GM12878 (cell line): Measurements from ENCODE around the gene ETV7. TPM values are rescaled to one million over a fixed set of nuclear protein-coding genes. Genes with fewer than 3 reads are reported as not detected.

Experiments used
- BCL3 ChIP-seq: IDR thresholded peaks from 2 replicates; pipeline ENCODE4 v1.6.1; 2011; ENCODE audit warnings: borderline replicate concordance, low read depth, mild to moderate bottlenecking, moderate library complexity, low read length; ENCODE audit not compliant: insufficient read depth, poor library complexity, severe bottlenecking
- BHLHE40 ChIP-seq, 2 experiments: fragments of 450-650 bp in 1 of 2; IDR thresholded peaks; 2 replicates each; pipeline ENCODE4 v1.6.1; 2011 to 2017; ENCODE audit warnings: low read depth in 2 of 2, borderline replicate concordance in 1 of 2, improper control_type of control experiment in 1 of 2, low read length in 1 of 2, mild to moderate bottlenecking in 1 of 2
- CBX3 ChIP-seq: fragments of 200-600 bp; sonication (generic); IDR thresholded peaks from 2 replicates; pipeline ENCODE4 v1.6.1; 2016; ENCODE audit warnings: low read depth, borderline replicate concordance
- CEBPZ ChIP-seq: fragments of 150-350 bp; IDR thresholded peaks from 2 replicates; pipeline ENCODE4 v1.6.1; 2016; ENCODE audit warnings: low read depth, low read length
- CHD2 ChIP-seq: IDR thresholded peaks from 2 replicates; pipeline ENCODE4 v1.6.1; 2011; ENCODE audit warnings: low read depth, low read length, improper control_type of control experiment, borderline replicate concordance
- ELK1 ChIP-seq: IDR thresholded peaks from 2 replicates; pipeline ENCODE4 v1.6.1; 2012; ENCODE audit warnings: low read depth, low read length, improper control_type of control experiment
- FOS ChIP-seq: IDR thresholded peaks from 3 replicates; pipeline ENCODE4 v1.6.1; 2011; ENCODE audit warnings: borderline replicate concordance; ENCODE audit not compliant: insufficient read length; ENCODE audit errors: extremely low read depth
- IRF4 ChIP-seq: IDR thresholded peaks from 2 replicates; pipeline ENCODE4 v1.6.1; 2011; ENCODE audit warnings: low read depth, low read length
- JUNB ChIP-seq: IDR thresholded peaks from 2 replicates; pipeline ENCODE4 v1.6.1; 2016; ENCODE audit warnings: antibody characterized with exemption, mild to moderate bottlenecking
- MAX ChIP-seq: IDR thresholded peaks from 2 replicates; pipeline ENCODE4 v1.6.1; 2012; ENCODE audit warnings: low read depth, low read length, improper control_type of control experiment
- MLLT1 ChIP-seq: fragments of 450-650 bp; IDR thresholded peaks from 2 replicates; pipeline ENCODE4 v1.6.1; 2016; ENCODE audit warnings: mild to moderate bottlenecking
- MTA3 ChIP-seq: IDR thresholded peaks from 2 replicates; pipeline ENCODE4 v1.6.1; 2012; ENCODE audit warnings: low read length, inconsistent platforms, borderline replicate concordance
- NFYA ChIP-seq: IDR thresholded peaks from 2 replicates; pipeline ENCODE4 v1.6.1; 2011; ENCODE audit warnings: low read depth, mild to moderate bottlenecking, low read length, improper control_type of control experiment, borderline replicate concordance
- NR2C2 ChIP-seq: IDR thresholded peaks from 2 replicates; pipeline ENCODE4 v1.6.1; 2011; ENCODE audit warnings: borderline replicate concordance, low read depth; ENCODE audit not compliant: control insufficient read depth, insufficient read length
- NR2F1 ChIP-seq: fragments of 450-650 bp; conservative IDR thresholded peaks from 2 replicates; pipeline ENCODE4 v1.6.1; 2017; ENCODE audit warnings: mild to moderate bottlenecking
- NRF1 ChIP-seq: conservative IDR thresholded peaks from 2 replicates; pipeline ENCODE4 v1.6.1; 2011; ENCODE audit warnings: mild to moderate bottlenecking, low read depth, low read length, improper control_type of control experiment
- PBX3 ChIP-seq: IDR thresholded peaks from 2 replicates; pipeline ENCODE4 v1.6.1; 2011; ENCODE audit warnings: mild to moderate bottlenecking, low read depth, low read length, moderate library complexity; ENCODE audit not compliant: insufficient replicate concordance
- RCOR1 ChIP-seq: conservative IDR thresholded peaks from 2 replicates; pipeline ENCODE4 v1.6.1; 2012; ENCODE audit warnings: low read depth, low read length, improper control_type of control experiment
- SMARCA5 ChIP-seq: fragments of 450-650 bp; IDR thresholded peaks from 2 replicates; pipeline ENCODE4 v1.6.1; 2017; ENCODE audit warnings: mild to moderate bottlenecking
- STAT1 ChIP-seq: fragments of 450-650 bp; conservative IDR thresholded peaks from 2 replicates; pipeline ENCODE4 v1.6.1; 2014; ENCODE audit warnings: antibody characterized with exemption, mild to moderate bottlenecking
- USF2 ChIP-seq: IDR thresholded peaks from 2 replicates; pipeline ENCODE4 v1.6.1; 2011; ENCODE audit warnings: low read depth, low read length, improper control_type of control experiment, borderline replicate concordance
- polyA plus RNA-seq, 11 experiments: library from polyadenylated mRNA; depleted of rRNA in 4 of 11; unstranded in 6 of 11; stranded (reverse) in 5 of 11; fragments of >200 nt; fragmentation: Nextera tagmentation in 4 of 11; fragmentation: Illumina TruSeq in 1 of 11; extraction: Ambion mirVana in 4 of 11; extraction: Trizol in 1 of 11; gene quantifications; 1 replicate in 1 of 11; 2 replicates in 10 of 11; pipeline versions ENCODE4 v1.2.1 to v1.2.3, GENCODE V29; 2011 to 2016; ENCODE audit warnings: inconsistent platforms in 2 of 11, missing spikeins in 2 of 11, low read depth in 1 of 11
- total RNA-seq, 4 experiments: library from RNA; depleted of rRNA in 3 of 4; stranded (reverse); fragments of >200 nt in 3 of 4; fragmentation: Illumina TruSeq in 1 of 4; extraction: Trizol in 1 of 4; gene quantifications; 2 replicates each; pipeline versions ENCODE4 v1.2.1 to v1.2.3, GENCODE V29; 2013 to 2021

The ETV7 gene
- total and polyA plus RNA-seq, 10 of the 15 experiments (the other 5 are each of a cell fraction or from before 2014, with no cell fraction given) = 0.04 to 1.8 (median 1.3) TPM

- TF ChIP-seq MLLT1 (no peak), CBX3 (no peak), IRF4 (peak; percentile 55; the same call in 1 of the 2 replicates), BCL3 (no peak), CHD2 (no peak), PBX3 (no peak), CEBPZ (no peak), NFYA (no peak), STAT1 (no peak), MTA3 (no peak), JUNB (peak; percentile 86), RCOR1 (no peak), USF2 (no peak), NRF1 (no peak), MAX (no peak), NR2C2 (no peak), BHLHE40 (IDR thresholded peaks at IDR 0.05; ENCODE audit: borderline replicate concordance in 1 of 2, low read depth in 2 of 2, low read length in 1 of 2) (0 out of 4 replicates have a peak, but pooled peaks of 1 of the 2 experiments have one; percentile 26), NR2F1 (0 out of 2 replicates have a peak, but pooled peaks have one; percentile 32), FOS (no peak), ELK1 (no peak), SMARCA5 (no peak)
Observed at GRCh38 chr6:36355819-36356218, 31.6 kb downstream of the ETV7 start (continued).
